Measurements from ENCODE around the gene AMZ2. TPM values are rescaled to one million over a fixed set of nuclear protein-coding genes. Genes with fewer than 3 reads are reported as not detected.
A peak's percentile ranks its signal among the peaks of the same experiment; 100 is the strongest.

The AMZ2 gene
- total RNA-seq, 1 experiment from 2014 or later = 62.2 TPM

GRCh38 chr17:68289936-68290267 is 42.1 kb downstream of the AMZ2 start:
- Mint-ChIP-seq H3K27ac (ENCODE audit: unreplicated experiment) (no peak overlapping the region), H3K4me3 (ENCODE audit: low read depth, unreplicated experiment) (no peak overlapping the region), H3K4me1 (ENCODE audit: low read depth, unreplicated experiment) (peaks cover 8% of the 10 kb centered on the region), H3K9me3 (ENCODE audit: low read depth, unreplicated experiment) (no peaks in the 10 kb centered on the region), H3K36me3 (ENCODE audit: insufficient read depth, unreplicated experiment) (peaks cover 19% of the 10 kb centered on the region), H3K27me3 (ENCODE audit: unreplicated experiment) (peaks cover 66% of the 10 kb centered on the region)
- no peak for DNase-seq
- no TSS peak for BruUV-seq (replicated peaks)
- TF ChIP-seq, protein P1, sequence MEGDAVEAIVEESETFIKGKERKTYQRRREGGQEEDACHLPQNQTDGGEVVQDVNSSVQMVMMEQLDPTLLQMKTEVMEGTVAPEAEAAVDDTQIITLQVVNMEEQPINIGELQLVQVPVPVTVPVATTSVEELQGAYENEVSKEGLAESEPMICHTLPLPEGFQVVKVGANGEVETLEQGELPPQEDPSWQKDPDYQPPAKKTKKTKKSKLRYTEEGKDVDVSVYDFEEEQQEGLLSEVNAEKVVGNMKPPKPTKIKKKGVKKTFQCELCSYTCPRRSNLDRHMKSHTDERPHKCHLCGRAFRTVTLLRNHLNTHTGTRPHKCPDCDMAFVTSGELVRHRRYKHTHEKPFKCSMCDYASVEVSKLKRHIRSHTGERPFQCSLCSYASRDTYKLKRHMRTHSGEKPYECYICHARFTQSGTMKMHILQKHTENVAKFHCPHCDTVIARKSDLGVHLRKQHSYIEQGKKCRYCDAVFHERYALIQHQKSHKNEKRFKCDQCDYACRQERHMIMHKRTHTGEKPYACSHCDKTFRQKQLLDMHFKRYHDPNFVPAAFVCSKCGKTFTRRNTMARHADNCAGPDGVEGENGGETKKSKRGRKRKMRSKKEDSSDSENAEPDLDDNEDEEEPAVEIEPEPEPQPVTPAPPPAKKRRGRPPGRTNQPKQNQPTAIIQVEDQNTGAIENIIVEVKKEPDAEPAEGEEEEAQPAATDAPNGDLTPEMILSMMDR (IDR thresholded peaks at IDR 0.05; ENCODE audit: unreplicated experiment) = no peak
- intact Hi-C loops (cut with micrococcal nuclease; ENCODE audit: unreplicated experiment) = no loop called here
- CTCF ChIA-PET = no interaction called here

DNA sequence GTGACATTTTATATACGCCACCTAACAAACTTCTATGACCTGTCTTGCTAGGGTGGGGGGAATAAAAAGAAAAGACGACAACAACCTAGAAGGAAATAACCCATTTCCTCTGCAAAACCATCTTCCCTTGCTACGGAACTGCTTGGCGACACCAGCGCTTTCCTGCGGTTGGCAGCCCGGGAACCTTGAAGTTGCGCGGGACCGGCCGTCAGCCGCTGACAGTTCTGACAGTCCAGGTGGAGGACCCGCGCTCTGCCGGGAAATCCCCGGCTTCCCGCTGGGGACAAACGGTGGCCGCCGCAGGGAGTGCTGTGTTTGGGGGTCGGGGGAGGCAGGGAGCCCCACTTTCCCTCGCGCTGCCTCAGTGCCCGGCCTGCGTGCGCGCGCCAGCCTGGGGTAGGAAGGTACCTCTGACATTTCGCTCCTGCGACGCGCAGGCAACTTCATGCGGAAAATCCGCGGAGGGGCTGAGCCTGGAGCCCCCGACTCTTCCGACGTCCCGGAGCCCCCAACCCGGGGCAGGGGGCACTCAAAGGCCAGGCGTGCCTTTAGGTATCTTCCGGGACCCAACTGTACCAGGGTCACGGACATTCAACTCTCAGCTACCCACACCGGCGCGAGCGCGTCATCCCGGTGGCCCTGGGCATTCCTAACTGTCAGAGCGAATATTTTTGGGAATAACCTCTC is 42.6 kb downstream of the AMZ2 start:
- Mint-ChIP-seq H3K27ac (ENCODE audit: unreplicated experiment) (no peak overlapping the region), H3K36me3 (ENCODE audit: insufficient read depth, unreplicated experiment) (peaks cover 19% of the 10 kb centered on the region), H3K27me3 (ENCODE audit: unreplicated experiment) (peaks cover 66% of the 10 kb centered on the region), H3K4me3 (ENCODE audit: low read depth, unreplicated experiment) (peak overlapping the region; percentile 92), H3K9me3 (ENCODE audit: low read depth, unreplicated experiment) (no peaks in the 10 kb centered on the region), H3K4me1 (ENCODE audit: low read depth, unreplicated experiment) (peaks cover 8% of the 10 kb centered on the region)
- BruUV-seq (replicated peaks) = no TSS peak
- peak; percentile 24 for DNase-seq
- TF ChIP-seq, protein P1 (IDR thresholded peaks at IDR 0.05; ENCODE audit: unreplicated experiment) = no peak
- CTCF ChIA-PET = no interaction called here
- intact Hi-C loops (cut with micrococcal nuclease; ENCODE audit: unreplicated experiment) = no loop called here

- Mint-ChIP-seq H3K36me3 (ENCODE audit: insufficient read depth, unreplicated experiment) (peaks cover 19% of the 10 kb centered on the region), H3K4me1 (ENCODE audit: low read depth, unreplicated experiment) (peaks cover 8% of the 10 kb centered on the region), H3K9me3 (ENCODE audit: low read depth, unreplicated experiment) (no peaks in the 10 kb centered on the region), H3K4me3 (ENCODE audit: low read depth, unreplicated experiment) (peak within 1 kb of the TSS; percentile 92), H3K27ac (ENCODE audit: unreplicated experiment) (no peak within 1 kb of the TSS), H3K27me3 (ENCODE audit: unreplicated experiment) (peaks cover 68% of the 10 kb centered on the region)
- peak; percentile 69 for DNase-seq
- CTCF ChIA-PET = no interaction called here
- BruUV-seq (replicated peaks) = no TSS peak
- TF ChIP-seq, protein P1 (IDR thresholded peaks at IDR 0.05; ENCODE audit: unreplicated experiment) = no peak
- intact Hi-C loops (cut with micrococcal nuclease; ENCODE audit: unreplicated experiment) = no loop called here
Measured at GRCh38 chr17:68290955-68291835, 43.4 kb downstream of the AMZ2 start, which contains the start of the genes ARSG and SLC16A6. Gene ARSG (plus strand): TSS chr17:68291495. CDS start chr17:68307494, 15,999 bp downstream. Gene SLC16A6 (minus strand): TSS chr17:68291127. CDS start chr17:68278320, 12,807 bp downstream.

- peaks cover 19% of the 10 kb centered on the region for H3K36me3 Mint-ChIP-seq (ENCODE audit: insufficient read depth, unreplicated experiment)
- CTCF ChIA-PET = interaction anchor here (0.6 kb wide), 1 partner anchor 10 kb away, joined by 3 read pairs; no protein-coding TSS in a partner anchor
- no peaks in the 10 kb centered on the region for H3K9me3 Mint-ChIP-seq (ENCODE audit: low read depth, unreplicated experiment)
- BruUV-seq (replicated peaks) = no TSS peak
- TF ChIP-seq, protein P1 (IDR thresholded peaks at IDR 0.05; ENCODE audit: unreplicated experiment) = no peak
- intact Hi-C loops (cut with micrococcal nuclease; ENCODE audit: unreplicated experiment) = no loop called here
- DNase-seq = peak; percentile 77
- peaks cover 68% of the 10 kb centered on the region for H3K27me3 Mint-ChIP-seq (ENCODE audit: unreplicated experiment)
- H3K4me3 Mint-ChIP-seq (ENCODE audit: low read depth, unreplicated experiment) = peak overlapping the region; percentile 92
- peaks cover 8% of the 10 kb centered on the region for H3K4me1 Mint-ChIP-seq (ENCODE audit: low read depth, unreplicated experiment)
- H3K27ac Mint-ChIP-seq (ENCODE audit: unreplicated experiment) = no peak overlapping the region
Measured at GRCh38 chr17:68291836-68292688, 44.2 kb downstream of the AMZ2 start.
